Medulla oblongata (tissue), 1 donor: ENCODE results near the gene TMEM86A.

ENCODE experiments used
- DNase-seq: peaks from one replicate; pipeline ENCODE4 v3.0.0-alpha.2; 2015; ENCODE audit errors: extremely low spot score

TMEM86A gene

DNA sequence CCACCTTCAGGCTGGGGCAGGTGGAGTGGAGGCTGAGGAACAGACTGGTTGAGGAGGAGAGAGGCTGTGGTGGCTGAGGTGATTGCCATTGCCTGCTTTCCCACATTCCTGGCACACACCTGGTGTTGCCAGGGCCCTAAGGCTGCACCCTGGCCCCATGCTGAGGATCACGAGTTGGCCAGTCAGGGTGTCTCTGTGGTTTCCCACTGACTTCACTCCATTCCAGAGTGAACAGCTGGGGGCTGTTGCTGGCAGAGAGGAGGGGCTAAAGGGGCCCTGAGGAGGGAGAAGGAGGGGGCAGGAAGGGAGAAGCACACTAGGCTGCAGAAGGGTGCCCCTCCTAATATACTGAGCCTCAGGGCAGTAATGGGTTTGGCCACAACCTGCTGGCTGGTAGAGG, 1.8 kb downstream of the TMEM86A start:
- DNase-seq: peak; percentile 74

- no peak for DNase-seq
Observed at GRCh38 chr11:18700872-18701271, 2.3 kb downstream of the TMEM86A start.

- no peak for DNase-seq
Observed at GRCh38 chr11:18701614-18702216, 3.1 kb downstream of the TMEM86A start.

DNA sequence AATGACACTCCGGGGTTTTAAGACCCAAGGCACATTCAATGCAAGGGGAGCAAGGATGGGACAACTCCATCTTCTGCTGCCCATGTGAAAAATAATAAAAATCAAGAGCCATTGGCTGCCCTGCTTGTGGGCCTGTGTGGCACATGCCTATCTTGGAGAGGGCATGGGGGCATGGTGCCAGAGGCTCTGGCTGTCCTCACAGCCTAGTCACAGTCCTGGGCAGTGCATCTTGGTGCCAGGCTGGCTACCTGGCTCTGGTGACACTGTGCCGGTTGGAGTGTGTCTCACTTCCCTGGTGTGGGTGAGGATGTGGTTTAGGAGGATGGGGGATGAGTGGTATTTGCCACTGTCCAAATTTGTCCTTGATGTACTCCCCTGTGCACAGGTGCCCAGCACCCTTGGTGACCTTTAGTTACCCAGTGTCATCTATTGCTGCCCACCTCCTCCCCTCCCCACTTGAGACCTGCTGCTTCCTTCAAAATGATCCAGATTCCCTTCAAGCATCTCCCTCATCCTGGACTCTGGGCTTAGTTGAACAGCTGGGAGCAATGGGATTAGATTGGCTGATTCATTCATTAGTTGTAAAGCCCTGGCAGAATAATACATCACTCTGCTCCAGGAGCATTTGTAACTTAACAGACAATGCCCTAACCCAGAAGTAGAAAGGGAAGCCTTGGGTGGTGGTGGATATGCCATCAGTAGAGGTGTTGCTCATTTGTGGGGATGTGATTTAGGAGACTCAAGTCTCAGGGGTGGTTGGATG, 4.6 kb downstream of the TMEM86A start:
- no peak for DNase-seq

DNA sequence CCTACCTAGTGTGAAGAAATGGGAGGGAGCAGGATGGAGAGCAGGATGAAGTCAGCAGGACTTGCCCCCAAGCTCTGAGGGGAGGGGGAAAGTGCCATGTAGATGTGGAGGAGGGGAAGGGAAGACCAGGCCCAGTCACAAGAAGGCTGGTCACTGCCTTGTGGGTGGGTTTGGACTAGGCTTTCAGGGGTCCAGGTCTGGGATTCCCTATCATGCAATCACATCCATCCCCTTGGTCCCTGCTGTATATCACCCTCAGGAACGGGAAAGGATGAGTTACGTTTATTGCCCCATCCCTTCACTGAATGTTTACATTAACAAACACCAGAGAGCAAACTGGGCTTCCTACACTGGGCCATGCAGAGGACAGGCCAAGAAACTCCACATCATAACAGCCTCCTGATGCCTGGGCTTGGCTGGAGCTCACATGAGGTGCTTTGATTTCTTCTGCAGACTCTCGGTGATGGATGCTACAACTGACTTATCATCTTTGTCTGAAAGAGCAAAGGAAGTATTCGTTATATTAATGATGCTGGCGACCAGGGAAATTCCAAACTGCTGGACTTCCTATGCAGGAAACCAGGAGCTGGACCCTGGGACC, 5.6 kb downstream of the TMEM86A start:
- no peak for DNase-seq

DNA sequence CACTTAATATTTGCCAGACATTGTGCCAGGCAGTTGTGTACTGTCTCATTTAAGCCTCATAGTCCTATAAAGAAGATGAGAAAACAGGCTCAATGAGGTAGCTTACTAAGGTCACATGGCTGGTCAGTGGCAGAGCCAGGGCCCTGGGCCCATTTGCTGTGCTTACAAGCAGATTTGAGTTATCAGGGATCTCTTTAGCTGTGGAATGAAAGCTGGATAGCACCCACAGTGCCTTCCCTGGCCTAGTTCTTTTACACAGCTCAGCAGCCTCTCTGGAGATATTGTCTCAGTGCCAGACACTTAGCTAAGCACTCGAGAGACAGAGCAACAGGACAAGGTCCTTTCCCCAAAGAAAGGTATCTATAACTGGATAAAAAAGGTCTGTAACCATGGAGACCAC, 6.1 kb downstream of the TMEM86A start:
- DNase-seq: peak; percentile 19

DNA sequence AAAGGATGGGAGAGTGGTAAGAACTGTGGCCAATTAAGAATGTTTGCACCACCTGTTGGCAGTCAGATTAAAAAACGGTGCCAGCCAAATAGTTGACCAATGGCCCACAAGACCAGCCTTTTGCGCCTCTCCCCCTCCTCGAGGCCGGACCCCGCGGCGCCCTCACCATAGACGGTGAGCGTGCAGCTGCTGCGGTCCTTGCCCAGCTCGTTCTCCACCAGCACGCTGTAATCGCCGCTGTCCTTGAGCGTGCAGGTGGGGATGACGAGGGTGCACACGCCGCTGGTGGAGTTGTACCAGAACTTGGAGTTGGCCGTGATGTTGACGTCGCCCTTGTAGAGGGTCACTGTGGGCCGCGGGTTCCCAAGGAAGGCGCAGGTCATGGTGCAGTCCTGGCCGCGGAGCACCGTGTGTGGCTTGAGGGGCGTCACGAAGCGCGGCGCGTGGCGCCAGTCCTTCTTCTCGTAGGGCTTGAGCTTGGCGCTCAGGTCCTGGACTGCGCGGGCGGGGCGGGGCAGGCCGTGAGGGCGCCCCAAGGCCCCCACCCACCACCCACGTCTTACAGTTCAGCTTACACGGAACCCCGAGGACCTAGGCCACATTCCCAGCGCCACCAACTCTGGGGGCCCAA, 7.2 kb downstream of the TMEM86A start:
- peak; percentile 36 for DNase-seq

DNA sequence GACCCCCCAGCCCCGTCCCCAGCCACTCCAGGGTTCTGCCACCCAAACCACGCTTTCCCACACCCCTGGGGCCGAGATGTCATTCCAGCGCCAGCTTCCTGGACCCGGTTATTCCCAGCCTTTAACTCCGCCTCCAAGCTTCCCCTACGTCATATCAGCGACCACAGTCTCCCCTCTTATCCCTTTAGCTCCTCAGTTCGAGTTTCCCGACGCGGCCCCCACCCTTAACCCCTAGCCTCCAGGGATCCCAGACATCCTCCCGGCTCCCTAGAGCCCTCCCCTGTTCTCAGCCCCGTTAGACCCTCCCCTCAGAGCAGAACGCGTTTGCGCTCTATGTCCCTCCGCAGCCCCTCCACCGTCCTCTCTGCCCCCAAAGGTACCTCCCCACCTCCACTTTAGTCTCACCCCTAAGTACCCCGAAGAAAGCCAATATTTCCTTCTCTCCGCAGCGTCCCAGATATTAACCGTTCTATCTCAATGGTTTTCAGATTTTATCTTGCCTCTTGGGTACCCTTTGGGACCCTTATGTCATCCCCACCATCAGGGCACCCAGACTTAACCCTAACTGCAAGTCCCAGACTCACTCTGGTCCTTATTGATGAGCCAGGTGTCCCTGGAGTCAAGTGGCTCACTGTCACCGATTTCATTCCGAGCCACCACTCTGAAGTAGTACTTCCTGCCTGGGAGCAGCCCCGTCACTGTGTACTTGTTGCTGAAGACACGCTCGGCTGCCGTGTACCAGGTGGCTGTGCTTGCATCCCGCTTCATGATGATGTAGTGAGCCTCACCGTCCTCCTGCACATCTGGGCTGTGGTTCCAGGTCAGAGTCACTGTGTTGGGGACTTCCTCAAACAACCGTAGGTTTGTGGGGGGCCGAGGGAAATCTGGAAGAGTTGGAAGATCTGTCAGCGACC, 8.0 kb downstream of the TMEM86A start:
- peak; percentile 62 for DNase-seq

- DNase-seq: no peak
Observed at GRCh38 chr11:18707811-18708340, 9.3 kb downstream of the TMEM86A start.

GRCh38 chr11:18709414-18709813, 10.8 kb downstream of the TMEM86A start:
- DNase-seq: no peak

DNA sequence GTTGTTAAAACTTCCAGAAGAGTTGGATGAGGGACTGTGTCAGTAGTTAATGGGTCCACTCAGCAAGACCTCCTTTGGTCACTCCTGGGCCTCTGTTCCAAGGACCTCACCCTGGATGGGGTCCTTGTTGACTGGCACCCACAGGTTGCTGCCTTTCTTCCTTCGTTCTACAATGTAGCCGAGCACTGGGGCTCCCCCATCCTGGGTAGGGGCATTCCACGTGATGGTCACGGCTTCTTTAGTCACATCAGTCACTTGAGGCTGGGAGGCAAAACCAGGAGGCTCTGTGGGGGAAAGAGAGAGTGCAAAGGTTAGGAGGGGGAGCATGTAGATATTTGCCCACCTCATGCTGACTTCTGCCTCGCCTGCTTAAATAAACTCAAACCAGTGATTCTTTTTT, 12.0 kb downstream of the TMEM86A start:
- no peak for DNase-seq

DNA sequence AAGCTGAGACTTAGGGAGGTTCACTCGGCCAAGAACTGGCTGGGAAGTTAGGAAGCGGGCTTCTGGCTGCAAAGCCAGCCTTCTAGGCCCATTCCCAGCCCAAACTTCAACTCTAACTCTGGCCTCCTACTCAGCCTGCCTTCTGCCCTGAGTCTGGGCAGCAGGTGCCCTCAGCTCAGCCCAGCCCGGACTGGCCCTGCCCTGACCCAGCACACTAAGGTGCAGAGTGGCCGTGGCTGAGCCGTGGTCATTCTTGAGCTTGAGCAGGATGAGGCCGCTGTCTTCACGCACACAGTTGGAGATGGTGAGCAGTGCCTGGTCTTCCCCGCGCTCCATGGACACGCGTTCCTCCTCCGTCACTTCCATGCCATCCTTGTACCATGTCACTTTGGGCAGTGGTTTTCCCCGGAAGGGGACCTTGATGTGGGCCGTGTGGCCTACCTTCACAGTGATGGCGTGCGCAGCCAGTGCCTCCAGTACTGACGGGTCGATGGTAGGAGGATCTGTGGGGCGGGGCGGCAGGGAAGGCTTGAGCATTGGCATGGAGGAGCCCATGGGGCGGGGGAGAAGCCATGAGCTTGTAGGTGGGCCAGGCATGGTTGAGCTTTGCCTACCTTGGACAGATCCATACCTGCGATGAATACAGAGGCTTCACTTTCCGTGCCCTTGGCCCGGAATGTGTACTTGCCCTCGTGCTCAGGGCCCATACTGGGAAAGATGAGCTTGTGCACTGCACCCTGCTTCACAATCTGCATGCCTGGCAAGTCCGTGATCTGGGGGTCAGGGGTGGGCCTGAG, 15.3 kb downstream of the TMEM86A start:
- DNase-seq: no peak

- no peak for DNase-seq
Observed at GRCh38 chr11:18714443-18714780, 15.8 kb downstream of the TMEM86A start.

DNA sequence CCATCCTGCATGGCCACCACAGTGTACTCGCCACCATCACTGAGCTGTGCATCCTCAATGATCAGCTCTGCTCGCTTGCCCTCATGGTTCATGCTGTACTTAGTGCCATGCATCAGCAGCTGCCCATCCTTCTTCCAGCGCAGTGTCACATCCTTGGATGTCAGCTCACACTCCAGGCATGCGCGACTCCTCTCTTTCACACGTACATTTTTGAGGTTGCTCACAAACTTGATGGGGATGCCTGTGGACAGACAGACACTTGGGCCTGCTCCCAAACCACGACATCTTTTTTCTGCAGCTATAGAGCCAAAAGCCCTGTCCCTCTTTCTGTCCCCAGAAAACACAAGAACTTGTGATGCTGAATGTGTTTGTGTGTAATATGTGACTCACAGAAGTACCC, 16.9 kb downstream of the TMEM86A start:
- DNase-seq: no peak

DNA sequence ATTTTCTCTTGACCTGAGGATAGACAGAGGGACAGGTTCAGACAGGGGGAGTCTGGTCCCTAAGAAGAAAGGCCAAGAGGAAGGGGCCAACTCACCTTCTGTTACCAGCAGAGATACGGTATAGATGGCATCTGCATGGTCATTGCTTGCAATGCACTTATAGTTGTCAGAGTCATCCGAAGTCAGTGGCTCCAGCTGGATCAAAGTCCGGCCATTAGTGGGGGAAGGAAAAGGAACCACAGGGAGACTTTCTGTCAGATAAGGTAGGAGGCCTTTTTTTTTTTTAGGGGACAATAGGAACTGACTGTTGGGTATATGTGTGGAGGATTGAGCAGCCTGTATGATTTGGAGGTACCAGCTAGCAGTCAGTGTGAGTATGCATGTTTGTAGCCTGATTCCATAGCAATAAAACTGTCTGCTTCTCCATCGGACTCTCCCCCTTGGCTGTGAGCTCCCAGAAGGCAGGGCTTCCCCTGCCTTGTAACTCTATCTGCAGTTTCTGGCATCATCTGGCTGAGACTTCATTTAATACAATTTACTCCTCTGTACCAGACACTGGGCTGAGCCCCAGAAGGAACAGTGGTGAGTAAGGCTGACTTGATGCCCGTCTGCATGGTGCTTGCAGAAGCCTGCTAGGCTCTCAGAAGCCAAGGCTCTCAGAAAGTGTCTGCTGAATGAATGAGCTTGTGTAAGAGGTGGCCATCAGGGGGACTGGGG, 21.7 kb downstream of the TMEM86A start:
- DNase-seq: peak; percentile 46

DNA sequence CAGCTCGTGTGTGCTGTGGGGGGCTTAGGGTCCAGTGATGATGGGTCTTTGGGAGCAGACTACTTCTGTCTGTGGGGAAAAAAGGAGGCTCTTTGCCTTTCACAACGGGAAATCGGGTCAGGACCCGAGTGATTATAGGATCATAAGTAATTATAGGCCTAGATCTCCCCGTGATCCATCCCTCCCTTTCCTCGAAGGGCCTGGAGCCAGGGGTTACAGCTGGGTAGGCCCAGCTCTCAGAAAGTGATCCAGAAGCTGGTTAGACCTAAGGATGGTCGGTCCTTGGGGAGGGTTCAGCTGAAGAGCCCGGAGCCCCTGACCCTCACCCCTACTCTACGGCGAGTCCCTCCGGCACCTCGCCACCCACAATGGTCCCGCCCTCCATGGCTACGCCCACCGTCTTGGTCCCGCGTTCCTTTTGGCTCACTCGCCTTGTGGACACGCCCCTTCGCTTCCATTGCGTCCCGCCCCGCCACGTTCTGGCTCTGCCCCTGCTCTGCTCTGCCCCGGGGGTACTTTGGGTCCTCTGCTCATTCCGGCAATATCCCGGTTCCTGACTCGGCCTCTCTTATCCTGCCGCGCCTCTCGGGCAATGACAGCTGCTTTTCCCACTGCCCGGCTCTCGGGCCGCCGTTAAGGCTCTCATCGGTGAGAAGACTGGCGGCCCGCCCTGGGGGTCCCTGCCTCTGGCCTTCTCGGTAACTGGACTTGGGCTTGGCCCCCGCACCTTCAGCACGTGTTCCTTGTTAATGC, 22.4 kb downstream of the TMEM86A start:
- peak; percentile 78 for DNase-seq

DNA sequence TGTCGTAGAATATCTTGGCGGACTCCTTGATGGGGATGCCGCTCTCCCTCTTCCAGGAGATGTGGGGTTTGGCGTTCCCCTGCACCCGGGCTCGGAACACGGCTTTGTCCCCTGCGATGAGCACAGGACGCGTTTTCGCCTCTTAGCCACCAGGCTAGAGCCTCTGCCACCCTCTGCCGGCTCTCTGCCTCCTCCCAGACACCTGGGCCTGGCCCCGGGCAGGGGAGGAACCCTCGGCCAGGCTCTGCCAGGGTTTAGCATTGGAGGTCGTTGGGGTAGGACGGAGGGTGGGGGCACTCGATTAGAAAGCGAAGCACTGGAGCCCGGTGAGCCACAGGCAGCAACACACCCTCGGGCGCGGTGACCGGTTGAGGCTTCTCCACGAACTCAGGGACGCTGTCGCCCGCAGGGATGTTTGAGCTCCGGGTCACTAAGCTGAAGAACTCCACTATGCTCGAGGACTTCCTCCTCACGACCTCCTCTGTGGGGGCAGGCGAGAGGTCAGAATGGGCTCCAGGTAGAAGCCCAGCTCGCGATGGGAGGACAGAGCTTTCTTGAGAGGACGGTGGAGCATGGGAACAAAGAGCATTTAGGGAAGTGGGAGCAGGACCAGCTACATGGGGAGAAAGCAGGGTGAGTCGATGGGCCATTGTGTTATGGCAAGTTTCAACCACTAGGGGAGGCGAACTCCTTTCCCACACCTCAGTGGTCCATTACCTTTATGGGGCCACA, 23.1 kb downstream of the TMEM86A start:
- DNase-seq: peak; percentile 54

- no peak for DNase-seq
Observed at GRCh38 chr11:18722293-18722637, 23.7 kb downstream of the TMEM86A start.

- no peak for DNase-seq
Observed at GRCh38 chr11:18723991-18724390, 25.4 kb downstream of the TMEM86A start.
